Measurements from ENCODE around the gene GRB2.

DNA sequence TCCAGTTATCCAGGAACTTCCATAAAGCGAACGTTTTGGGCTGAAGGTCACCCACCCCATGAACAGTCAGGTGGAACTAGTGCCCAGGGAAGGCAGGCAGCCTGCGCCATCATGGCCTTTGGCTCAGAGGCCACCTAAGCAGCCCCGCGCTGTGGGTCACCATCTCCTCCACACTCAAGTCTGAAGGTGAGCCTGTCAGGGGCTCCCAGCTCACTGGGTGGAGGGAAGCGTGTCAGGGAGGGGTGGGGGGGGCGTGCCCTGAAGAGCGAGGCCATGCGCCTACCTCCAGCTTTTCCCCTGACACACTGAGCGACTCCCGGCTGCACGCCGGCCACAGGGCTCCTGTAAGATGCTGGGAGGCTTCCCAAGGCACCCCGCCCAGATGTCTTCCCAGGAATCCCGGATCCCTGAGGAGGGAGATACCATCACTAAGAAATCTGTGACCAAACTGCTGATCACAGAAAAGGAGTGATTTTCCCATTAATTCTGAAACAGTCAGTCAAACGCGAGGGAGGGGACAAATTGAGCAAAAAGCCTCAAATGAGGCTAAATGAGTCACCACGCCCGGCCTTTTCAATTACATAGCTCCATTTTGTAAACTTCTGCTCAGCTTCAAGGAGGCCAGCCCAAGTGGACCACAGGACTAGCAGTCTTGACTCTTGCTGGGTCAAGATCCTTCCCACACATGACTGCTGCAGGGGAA lies 89.8 kb downstream of the GRB2 start:
- TF ChIP-seq SP1 (IDR thresholded peaks at IDR 0.05) (no peak), BHLHE40 (IDR thresholded peaks at IDR 0.05; ENCODE audit: borderline replicate concordance) (no peak), NFRKB (IDR thresholded peaks at IDR 0.05) (no peak)
